SU-DHL-6 (cell line): ENCODE measurements around the gene CASS4.

ENCODE experiments used
- H2AFZ ChIP-seq: fragments of 200-600 bp; sonication (generic); 2 replicates; pipeline ENCODE4 v1.6.1; 2014; ENCODE audit warnings: low read depth, mild to moderate bottlenecking, moderate library complexity, mixed read lengths, antibody characterized with exemption, low read length; ENCODE audit not compliant: severe bottlenecking
- H3F3A ChIP-seq: fragments of 200-600 bp; shearing (Covaris generic); 2 replicates; pipeline ENCODE4 v1.6.0; 2016; ENCODE audit warnings: antibody characterized with exemption, mild to moderate bottlenecking; ENCODE audit not compliant: insufficient read depth
- H3K27ac ChIP-seq: fragments of 200-600 bp; sonication (generic); 2 replicates; pipeline ENCODE4 v1.5.1; 2016; ENCODE audit warnings: low read depth, mild to moderate bottlenecking, low read length, moderate library complexity, mixed read lengths
- H3K27me3 ChIP-seq: fragments of 200-600 bp; sonication (generic), shearing (Covaris generic); 2 replicates; pipeline ENCODE4 v1.6.0; 2014; ENCODE audit warnings: mild to moderate bottlenecking, low read length
- H3K36me3 ChIP-seq: fragments of 200-600 bp; sonication (generic); 2 replicates; pipeline ENCODE4 v1.6.1; 2014; ENCODE audit warnings: mild to moderate bottlenecking, low read length, mixed read lengths
- H3K4me2 ChIP-seq: fragments of 300-600, 200-600 bp; shearing (Covaris generic), sonication (generic); 2 replicates; pipeline ENCODE4 v1.6.0; 2014; ENCODE audit warnings: low read length, low read depth, mild to moderate bottlenecking; ENCODE audit not compliant: poor library complexity, severe bottlenecking
- H3K4me3 ChIP-seq: fragments of 200-600 bp; sonication (generic); 2 replicates; pipeline ENCODE4 v1.5.1; 2014; ENCODE audit warnings: antibody characterized with exemption, low read length, mild to moderate bottlenecking, mixed read lengths; ENCODE audit not compliant: insufficient read depth, poor library complexity, severe bottlenecking
- H3K79me2 ChIP-seq: fragments of 200-600 bp; sonication (generic); 2 replicates; pipeline ENCODE4 v1.6.1; 2014; ENCODE audit warnings: mild to moderate bottlenecking, low read length, moderate library complexity; ENCODE audit not compliant: insufficient read depth
- H3K9ac ChIP-seq: fragments of 200-600 bp; sonication (generic); 2 replicates; pipeline ENCODE4 v1.7.0; 2014; ENCODE audit warnings: mild to moderate bottlenecking, low read length
- H3K9me2 ChIP-seq: fragments of 200-600 bp; sonication (generic); replicated peaks from 2 replicates; pipeline ENCODE4 v1.6.1; 2014; ENCODE audit warnings: low read length; ENCODE audit not compliant: insufficient read depth
- H3K9me3 ChIP-seq: fragments of 200-600 bp; sonication (generic); 2 replicates; pipeline ENCODE4 v1.6.1; 2014; ENCODE audit warnings: low read length, mixed read lengths; ENCODE audit not compliant: insufficient read depth
- H4K20me1 ChIP-seq: fragments of 200-600 bp; sonication (generic); 2 replicates; pipeline ENCODE4 v1.6.1; 2014; ENCODE audit warnings: low read depth, mild to moderate bottlenecking, antibody characterized with exemption, low read length, moderate library complexity, mixed read lengths
- EZH2phosphoT487 ChIP-seq: fragments of 200-600 bp; sonication (generic), shearing (Covaris generic); conservative IDR thresholded peaks from 2 replicates; pipeline ENCODE4 v1.6.1; 2018; ENCODE audit warnings: mild to moderate bottlenecking, antibody characterized with exemption, low read length, moderate library complexity, mixed read lengths
- TF ChIP-seq, protein P1 (sequence below): fragments of 200-600 bp; sonication (generic); IDR thresholded peaks from one replicate; pipeline ENCODE4 v1.5.1; 2017; ENCODE audit warnings: antibody characterized with exemption, mild to moderate bottlenecking, low read length, moderate library complexity; ENCODE audit not compliant: insufficient read depth, poor library complexity, severe bottlenecking

The CASS4 gene

GRCh38 chr20:56488566-56488965 lies 76.5 kb downstream of the CASS4 start:
- no peaks in the 10 kb centered on the region for H3F3A ChIP-seq
- no peaks in the 10 kb centered on the region for H3K9me3 ChIP-seq
- no peaks in the 10 kb centered on the region for H3K9me2 ChIP-seq
- H3K79me2 ChIP-seq, result no peaks in the 10 kb centered on the region; the same call in 1 of the 2 replicates
- H3K4me2 ChIP-seq, result no peak overlapping the region
- TF ChIP-seq, protein P1, sequence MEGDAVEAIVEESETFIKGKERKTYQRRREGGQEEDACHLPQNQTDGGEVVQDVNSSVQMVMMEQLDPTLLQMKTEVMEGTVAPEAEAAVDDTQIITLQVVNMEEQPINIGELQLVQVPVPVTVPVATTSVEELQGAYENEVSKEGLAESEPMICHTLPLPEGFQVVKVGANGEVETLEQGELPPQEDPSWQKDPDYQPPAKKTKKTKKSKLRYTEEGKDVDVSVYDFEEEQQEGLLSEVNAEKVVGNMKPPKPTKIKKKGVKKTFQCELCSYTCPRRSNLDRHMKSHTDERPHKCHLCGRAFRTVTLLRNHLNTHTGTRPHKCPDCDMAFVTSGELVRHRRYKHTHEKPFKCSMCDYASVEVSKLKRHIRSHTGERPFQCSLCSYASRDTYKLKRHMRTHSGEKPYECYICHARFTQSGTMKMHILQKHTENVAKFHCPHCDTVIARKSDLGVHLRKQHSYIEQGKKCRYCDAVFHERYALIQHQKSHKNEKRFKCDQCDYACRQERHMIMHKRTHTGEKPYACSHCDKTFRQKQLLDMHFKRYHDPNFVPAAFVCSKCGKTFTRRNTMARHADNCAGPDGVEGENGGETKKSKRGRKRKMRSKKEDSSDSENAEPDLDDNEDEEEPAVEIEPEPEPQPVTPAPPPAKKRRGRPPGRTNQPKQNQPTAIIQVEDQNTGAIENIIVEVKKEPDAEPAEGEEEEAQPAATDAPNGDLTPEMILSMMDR, result no peak
- TF ChIP-seq EZH2phosphoT487, result no peak
- no peaks in the 10 kb centered on the region for H4K20me1 ChIP-seq
- H3K36me3 ChIP-seq, result peaks cover under 1% of the 10 kb centered on the region; the same call in 1 of the 2 replicates
- H3K4me3 ChIP-seq, result no peak overlapping the region
- no peaks in the 10 kb centered on the region for H3K27me3 ChIP-seq
- no peak overlapping the region for H2AFZ ChIP-seq
- H3K27ac ChIP-seq, result no peak overlapping the region
- H3K9ac ChIP-seq, result no peak overlapping the region

GRCh38 chr20:56501116-56501515 lies 89.1 kb downstream of the CASS4 start:
- Histone ChIP-seq H3K27ac (no peak overlapping the region), H3K27me3 (no peaks in the 10 kb centered on the region), H3K4me2 (no peak overlapping the region), H3F3A (no peaks in the 10 kb centered on the region), H4K20me1 (0 out of 2 replicates have a peak, but pooled peaks cover 4% of the 10 kb centered on the region), H3K36me3 (0 out of 2 replicates have a peak, but pooled peaks cover 3% of the 10 kb centered on the region), H3K9me2 (no peaks in the 10 kb centered on the region), H3K4me3 (no peak overlapping the region), H3K9me3 (no peaks in the 10 kb centered on the region), H2AFZ (no peak overlapping the region), H3K79me2 (no peaks in the 10 kb centered on the region; the same call in 1 of the 2 replicates), H3K9ac (no peak overlapping the region)
- TF ChIP-seq EZH2phosphoT487, result no peak
- TF ChIP-seq, protein P1, result no peak

- no peak overlapping the region for H3K4me2 ChIP-seq
- no peaks in the 10 kb centered on the region for H3K9me2 ChIP-seq
- H3K4me3 ChIP-seq, result no peak overlapping the region
- no peaks in the 10 kb centered on the region for H3K36me3 ChIP-seq
- H3K9me3 ChIP-seq, result no peaks in the 10 kb centered on the region
- H3K9ac ChIP-seq, result no peak overlapping the region
- no peaks in the 10 kb centered on the region for H3F3A ChIP-seq
- no peaks in the 10 kb centered on the region; the same call in 1 of the 2 replicates for H3K79me2 ChIP-seq
- 0 out of 2 replicates have a peak, but pooled peaks cover 4% of the 10 kb centered on the region for H4K20me1 ChIP-seq
- H2AFZ ChIP-seq, result no peak overlapping the region
- H3K27ac ChIP-seq, result no peak overlapping the region
- TF ChIP-seq, protein P1, result no peak
- no peak for TF ChIP-seq EZH2phosphoT487
- no peaks in the 10 kb centered on the region for H3K27me3 ChIP-seq
Observed at GRCh38 chr20:56503916-56504315, 91.9 kb downstream of the CASS4 start.
